Endothelial cell (in vitro differentiated cells): Measurements from ENCODE around the gene SFRP5. TPM values are rescaled to one million over a fixed set of nuclear protein-coding genes. Genes with fewer than 3 reads are reported as not detected.

Experiments
- DNase-seq: peaks from one replicate; pipeline ENCODE4 v3.0.0; 2021; ENCODE audit warnings: low spot score
- H3K27ac Mint-ChIP-seq: one replicate; pipeline ENCODE4 v1.8.0; 2021; ENCODE audit warnings: mixed read lengths, inconsistent platforms; ENCODE audit not compliant: unreplicated experiment
- H3K27me3 Mint-ChIP-seq: one replicate; pipeline ENCODE4 v1.8.0; 2021; ENCODE audit warnings: mild to moderate bottlenecking, moderate library complexity, mixed read lengths, inconsistent platforms; ENCODE audit not compliant: unreplicated experiment
- H3K36me3 Mint-ChIP-seq: one replicate; pipeline ENCODE4 v1.8.0; 2021; ENCODE audit warnings: mild to moderate bottlenecking, low read depth, mixed read lengths, inconsistent platforms; ENCODE audit not compliant: unreplicated experiment
- H3K4me1 Mint-ChIP-seq: one replicate; pipeline ENCODE4 v1.8.0; 2021; ENCODE audit warnings: mild to moderate bottlenecking, mixed read lengths, inconsistent platforms; ENCODE audit not compliant: unreplicated experiment
- H3K4me3 Mint-ChIP-seq: one replicate; pipeline ENCODE4 v1.8.0; 2021; ENCODE audit warnings: mild to moderate bottlenecking, mixed read lengths, inconsistent platforms; ENCODE audit not compliant: unreplicated experiment
- H3K9me3 Mint-ChIP-seq: one replicate; pipeline ENCODE4 v1.8.0; 2021; ENCODE audit warnings: mixed read lengths, inconsistent platforms; ENCODE audit not compliant: unreplicated experiment
- total RNA-seq: library from RNA; stranded (reverse); fragmentation: NEBNext Ultra II Directional; extraction: Animal tissue kit (Norgen Biotek cat#: 25700); gene quantifications from one replicate; pipeline ENCODE4 v1.2.1, GENCODE V29; 2021; ENCODE audit not compliant: unreplicated experiment
- TF ChIP-seq, protein P1 (sequence below): fragments of 200-600 bp; sonication (generic); IDR thresholded peaks from one replicate; pipeline ENCODE4 v1.5.0; 2021; ENCODE audit warnings: antibody characterized with exemption; ENCODE audit not compliant: unreplicated experiment

Gene SFRP5
- total RNA-seq, 1 donor from 2014 or later: 3.5 TPM

DNA sequence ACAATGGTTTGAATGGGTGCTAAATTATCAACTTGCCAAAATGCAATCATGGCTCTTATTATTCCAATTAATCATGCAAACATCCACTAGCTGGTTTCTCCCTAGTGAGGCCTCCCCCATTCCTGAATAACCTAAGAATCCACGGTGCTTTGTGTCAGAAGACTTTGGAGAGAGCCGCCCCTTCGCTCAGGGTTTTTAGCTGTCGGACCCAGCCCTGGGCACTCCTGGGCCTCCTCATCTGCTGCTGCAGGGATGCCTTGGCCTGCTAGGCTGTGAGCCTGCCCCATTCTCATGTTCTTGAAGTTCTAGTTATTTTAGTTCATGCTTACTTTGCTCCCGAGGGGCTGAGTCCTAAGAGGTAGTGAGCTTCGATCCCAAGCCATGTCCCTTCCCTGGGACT lies 34.1 kb upstream of the SFRP5 start:
- H3K27me3 Mint-ChIP-seq: peaks cover 2% of the 10 kb centered on the region
- DNase-seq: no peak
- H3K4me1 Mint-ChIP-seq: no peaks in the 10 kb centered on the region
- H3K9me3 Mint-ChIP-seq: no peaks in the 10 kb centered on the region
- H3K4me3 Mint-ChIP-seq: no peak overlapping the region
- H3K27ac Mint-ChIP-seq: no peak overlapping the region
- TF ChIP-seq, protein P1, sequence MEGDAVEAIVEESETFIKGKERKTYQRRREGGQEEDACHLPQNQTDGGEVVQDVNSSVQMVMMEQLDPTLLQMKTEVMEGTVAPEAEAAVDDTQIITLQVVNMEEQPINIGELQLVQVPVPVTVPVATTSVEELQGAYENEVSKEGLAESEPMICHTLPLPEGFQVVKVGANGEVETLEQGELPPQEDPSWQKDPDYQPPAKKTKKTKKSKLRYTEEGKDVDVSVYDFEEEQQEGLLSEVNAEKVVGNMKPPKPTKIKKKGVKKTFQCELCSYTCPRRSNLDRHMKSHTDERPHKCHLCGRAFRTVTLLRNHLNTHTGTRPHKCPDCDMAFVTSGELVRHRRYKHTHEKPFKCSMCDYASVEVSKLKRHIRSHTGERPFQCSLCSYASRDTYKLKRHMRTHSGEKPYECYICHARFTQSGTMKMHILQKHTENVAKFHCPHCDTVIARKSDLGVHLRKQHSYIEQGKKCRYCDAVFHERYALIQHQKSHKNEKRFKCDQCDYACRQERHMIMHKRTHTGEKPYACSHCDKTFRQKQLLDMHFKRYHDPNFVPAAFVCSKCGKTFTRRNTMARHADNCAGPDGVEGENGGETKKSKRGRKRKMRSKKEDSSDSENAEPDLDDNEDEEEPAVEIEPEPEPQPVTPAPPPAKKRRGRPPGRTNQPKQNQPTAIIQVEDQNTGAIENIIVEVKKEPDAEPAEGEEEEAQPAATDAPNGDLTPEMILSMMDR: no peak
- no peaks in the 10 kb centered on the region for H3K36me3 Mint-ChIP-seq

DNA sequence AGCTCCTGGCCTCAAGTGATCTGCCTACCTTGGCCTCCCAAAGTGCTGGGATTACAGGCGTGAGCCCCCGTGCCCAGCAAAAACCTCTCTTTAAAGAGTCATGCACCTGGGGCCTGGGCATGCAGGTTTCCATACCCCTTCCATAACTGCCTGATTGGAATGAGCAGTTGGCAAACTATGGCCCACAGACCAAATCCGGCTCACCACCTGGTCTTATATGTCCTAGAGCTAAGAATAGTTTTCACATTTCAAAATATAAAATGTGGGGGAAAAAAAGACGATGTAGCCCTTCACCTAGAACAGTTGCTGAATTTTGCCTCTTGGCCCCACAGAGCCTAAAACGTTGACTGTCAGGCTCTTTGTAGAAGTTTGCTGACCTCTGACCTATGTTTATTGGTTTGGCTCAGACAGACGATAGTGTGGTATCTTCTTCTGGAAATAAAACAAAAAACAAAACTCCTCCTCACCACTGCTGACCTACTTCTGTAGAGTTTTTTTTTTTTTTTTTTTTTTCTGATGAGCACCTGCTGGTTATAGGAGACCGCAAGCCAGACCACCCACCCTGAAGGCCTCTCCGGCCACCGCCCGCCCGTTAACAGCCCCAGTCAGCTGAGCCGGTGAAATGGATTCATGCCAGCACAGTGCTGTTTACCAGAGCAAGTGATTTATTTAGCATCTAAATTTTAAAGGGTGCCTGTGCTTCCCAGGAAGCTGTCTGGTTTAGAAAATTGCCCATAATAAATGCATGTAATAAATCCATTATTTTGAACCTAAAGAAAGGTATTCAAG lies 33.5 kb upstream of the SFRP5 start:
- no peak overlapping the region for H3K4me3 Mint-ChIP-seq
- TF ChIP-seq, protein P1: no peak
- no peaks in the 10 kb centered on the region for H3K9me3 Mint-ChIP-seq
- H3K27me3 Mint-ChIP-seq: peaks cover 2% of the 10 kb centered on the region
- no peaks in the 10 kb centered on the region for H3K36me3 Mint-ChIP-seq
- no peak for DNase-seq
- H3K27ac Mint-ChIP-seq: no peak overlapping the region
- H3K4me1 Mint-ChIP-seq: no peaks in the 10 kb centered on the region

DNA sequence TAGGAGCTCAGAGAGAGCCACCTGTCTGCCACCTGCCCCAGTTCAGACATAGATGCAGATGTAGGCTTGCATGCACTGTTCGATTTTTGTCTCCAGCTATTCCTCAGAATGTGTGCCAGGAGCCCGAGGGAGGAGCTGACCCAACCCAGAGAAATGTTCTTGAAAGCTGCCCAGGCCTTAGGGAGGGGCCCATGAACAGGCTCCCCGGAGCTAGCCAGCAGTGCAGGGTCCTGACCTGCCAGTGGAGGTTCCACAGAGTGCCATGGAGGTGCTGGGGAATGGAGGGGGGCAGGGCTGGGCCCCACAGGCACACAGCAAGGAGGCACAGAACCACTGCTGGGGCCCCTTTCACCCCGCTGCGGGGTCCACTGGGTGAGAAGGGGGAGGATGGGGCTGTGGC lies 29.6 kb upstream of the SFRP5 start:
- no peak for DNase-seq
- Mint-ChIP-seq H3K4me3 (no peak overlapping the region), H3K4me1 (no peaks in the 10 kb centered on the region), H3K27ac (no peak overlapping the region), H3K36me3 (peaks cover 3% of the 10 kb centered on the region), H3K27me3 (peaks cover 1% of the 10 kb centered on the region), H3K9me3 (no peaks in the 10 kb centered on the region)
- TF ChIP-seq, protein P1: no peak

DNA sequence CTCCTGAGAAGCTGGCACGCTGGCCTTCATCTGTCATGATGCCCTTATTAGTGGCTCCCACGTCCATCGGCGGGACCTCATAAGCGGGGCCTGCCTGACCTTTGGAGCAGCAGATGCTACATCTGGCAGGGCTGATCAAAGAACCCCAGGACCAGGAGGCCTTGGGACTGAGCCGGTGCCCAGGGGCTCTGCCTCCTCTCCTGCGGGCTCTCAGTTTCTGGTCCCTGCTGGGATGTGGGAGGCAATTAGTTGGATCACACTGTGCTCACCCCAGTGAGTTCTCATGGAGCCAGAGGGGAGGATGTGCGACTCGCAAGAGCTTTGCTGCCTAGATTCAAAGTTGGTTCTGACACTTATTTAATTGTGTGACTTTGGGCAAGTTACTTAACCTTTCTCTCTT lies 28.7 kb upstream of the SFRP5 start:
- no peaks in the 10 kb centered on the region for H3K4me1 Mint-ChIP-seq
- no peak overlapping the region for H3K4me3 Mint-ChIP-seq
- H3K27me3 Mint-ChIP-seq: peaks cover 1% of the 10 kb centered on the region
- TF ChIP-seq, protein P1: no peak
- no peak overlapping the region for H3K27ac Mint-ChIP-seq
- DNase-seq: no peak
- H3K9me3 Mint-ChIP-seq: no peaks in the 10 kb centered on the region
- H3K36me3 Mint-ChIP-seq: peaks cover 3% of the 10 kb centered on the region

DNA sequence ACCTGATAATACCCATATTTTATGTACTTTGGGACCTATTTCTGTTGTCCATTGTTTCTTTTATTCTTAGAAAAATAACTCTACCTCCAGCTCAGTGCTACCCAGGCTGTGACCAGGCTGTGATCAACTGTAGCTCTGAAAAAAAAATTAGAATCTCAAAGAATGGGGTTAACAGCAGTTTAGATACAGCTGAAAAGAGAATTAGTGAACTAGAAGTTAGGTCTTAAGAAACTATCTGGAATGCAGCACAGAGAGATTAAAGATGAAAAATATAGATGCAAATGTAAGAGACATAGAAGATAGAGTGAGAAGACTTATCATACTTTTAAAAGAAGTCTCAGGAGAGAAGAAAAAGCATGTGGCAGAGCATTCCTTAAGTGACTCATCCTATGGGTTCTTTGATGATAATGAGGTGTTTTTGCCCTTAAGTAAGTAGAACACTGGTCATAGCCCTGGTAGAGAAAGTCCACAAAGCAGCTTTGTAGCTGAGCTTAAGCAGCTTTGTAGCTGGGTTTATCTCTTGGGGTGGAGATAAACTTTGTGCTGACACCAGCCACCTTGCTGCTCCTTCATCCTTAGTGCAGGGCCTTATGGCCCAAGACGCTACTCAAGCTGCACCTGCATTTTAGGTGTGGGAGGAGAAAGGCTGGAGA lies 27.3 kb upstream of the SFRP5 start:
- H3K9me3 Mint-ChIP-seq: no peaks in the 10 kb centered on the region
- peaks cover 3% of the 10 kb centered on the region for H3K36me3 Mint-ChIP-seq
- no peak overlapping the region for H3K27ac Mint-ChIP-seq
- peaks cover 1% of the 10 kb centered on the region for H3K27me3 Mint-ChIP-seq
- no peak overlapping the region for H3K4me3 Mint-ChIP-seq
- DNase-seq: no peak
- H3K4me1 Mint-ChIP-seq: no peaks in the 10 kb centered on the region
- TF ChIP-seq, protein P1: no peak
